ENCODE data around the gene ATP2B2. TPM values are rescaled to one million over a fixed set of nuclear protein-coding genes. Genes with fewer than 3 reads are reported as not detected.

ATP2B2 gene
- total and polyA plus RNA-seq, 10 of the 15 experiments (the other 5 are each of a cell fraction or from before 2014, with no cell fraction given): 0.04 TPM; not detected in 9

GRCh38 chr3:10389339-10389738, 116.0 kb downstream of the ATP2B2 start:
- Histone ChIP-seq H3K27ac (ENCODE audit: control insufficient read depth, insufficient read depth) (no peak overlapping the region), H3K27me3 (replicated peaks in 1 of 2; ENCODE audit: control insufficient read depth in 2 of 2, insufficient read depth in 2 of 2, low read length in 1 of 2) (no peaks in the 10 kb centered on the region; a peak in 2 of 4 replicates), H3K9ac (ENCODE audit: control insufficient read depth, insufficient read depth, low read length) (no peak overlapping the region), H3K4me1 (ENCODE audit: control insufficient read depth, insufficient read depth, low read length) (peaks cover 14% of the 10 kb centered on the region), H3K9me3 (replicated peaks; ENCODE audit: control insufficient read depth, insufficient read depth, low read length) (no peaks in the 10 kb centered on the region), H3K4me3 (no peak overlapping the region), H3K79me2 (ENCODE audit: control insufficient read depth, insufficient read depth, low read length) (no peaks in the 10 kb centered on the region), H4K20me1 (ENCODE audit: control insufficient read depth, insufficient read depth) (no peaks in the 10 kb centered on the region), H2AFZ (ENCODE audit: control insufficient read depth, low read depth, low read length) (no peak overlapping the region), H3K4me2 (ENCODE audit: control insufficient read depth, insufficient read depth) (no peak overlapping the region), H3K36me3 (ENCODE audit: control insufficient read depth in 2 of 2, insufficient read depth in 2 of 2, low read length in 1 of 2) (no peaks in the 10 kb centered on the region)
- FAIRE-seq (no peak), ATAC-seq (no peak; the same call in 1 of the 3 replicates), DNase-seq (ENCODE audit: low read depth, low spot score) (no peak)
- in situ Hi-C loops (cut with MboI): no loop called here
- ChIA-PET CTCF (no interaction called here), RAD21 (ENCODE audit: unreplicated experiment) (interaction anchor here (1.3 kb wide), 1 partner anchor 44 kb away, joined by 3 read pairs; no protein-coding TSS in a partner anchor), POLR2A (interaction anchor here (0.6 kb wide), 1 partner anchor 152 kb away, joined by 5 read pairs; no protein-coding TSS in a partner anchor), SMC1A (ENCODE audit: uncharacterized antibody, unreplicated experiment) (interaction anchor here (1.2 kb wide), 1 partner anchor 32 kb away, joined by 3 read pairs; no protein-coding TSS in a partner anchor)
- BruUV-seq (replicated peaks): no TSS peak
- 0% methylated on average over 1 of the region's 1 CpG for WGBS (ENCODE audit: insufficient coverage, insufficient replicate concordance, low lambda C conversion rate, missing lambda C conversion rate)
- intact Hi-C loops (cut with micrococcal nuclease; ENCODE audit: unreplicated experiment): no loop called here
- TF ChIP-seq DPF2 (IDR thresholded peaks at IDR 0.05): no peak
- no peak for TF ChIP-seq EED (IDR thresholded peaks at IDR 0.05; ENCODE audit: low read depth)
- no peak for TF ChIP-seq ESRRA (IDR thresholded peaks at IDR 0.05; ENCODE audit: low read length)
- TF ChIP-seq, protein P1, sequence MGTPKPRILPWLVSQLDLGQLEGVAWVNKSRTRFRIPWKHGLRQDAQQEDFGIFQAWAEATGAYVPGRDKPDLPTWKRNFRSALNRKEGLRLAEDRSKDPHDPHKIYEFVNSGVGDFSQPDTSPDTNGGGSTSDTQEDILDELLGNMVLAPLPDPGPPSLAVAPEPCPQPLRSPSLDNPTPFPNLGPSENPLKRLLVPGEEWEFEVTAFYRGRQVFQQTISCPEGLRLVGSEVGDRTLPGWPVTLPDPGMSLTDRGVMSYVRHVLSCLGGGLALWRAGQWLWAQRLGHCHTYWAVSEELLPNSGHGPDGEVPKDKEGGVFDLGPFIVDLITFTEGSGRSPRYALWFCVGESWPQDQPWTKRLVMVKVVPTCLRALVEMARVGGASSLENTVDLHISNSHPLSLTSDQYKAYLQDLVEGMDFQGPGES (IDR thresholded peaks at IDR 0.05): no peak
- TF ChIP-seq EGR1 (IDR thresholded peaks at IDR 0.05; ENCODE audit: borderline replicate concordance in 1 of 2, low read depth in 2 of 2, low read length in 2 of 2): no peak
- TF ChIP-seq ZNF207 (IDR thresholded peaks at IDR 0.05; ENCODE audit: borderline replicate concordance): no peak
- TF ChIP-seq ZZZ3 (IDR thresholded peaks at IDR 0.05; ENCODE audit: control insufficient read depth, insufficient read length, low read depth): no peak
- TF ChIP-seq NFXL1 (IDR thresholded peaks at IDR 0.05; ENCODE audit: borderline replicate concordance): no peak
- no peak for TF ChIP-seq KLF5 (IDR thresholded peaks at IDR 0.05; ENCODE audit: partially characterized antibody)
- TF ChIP-seq, protein P2, sequence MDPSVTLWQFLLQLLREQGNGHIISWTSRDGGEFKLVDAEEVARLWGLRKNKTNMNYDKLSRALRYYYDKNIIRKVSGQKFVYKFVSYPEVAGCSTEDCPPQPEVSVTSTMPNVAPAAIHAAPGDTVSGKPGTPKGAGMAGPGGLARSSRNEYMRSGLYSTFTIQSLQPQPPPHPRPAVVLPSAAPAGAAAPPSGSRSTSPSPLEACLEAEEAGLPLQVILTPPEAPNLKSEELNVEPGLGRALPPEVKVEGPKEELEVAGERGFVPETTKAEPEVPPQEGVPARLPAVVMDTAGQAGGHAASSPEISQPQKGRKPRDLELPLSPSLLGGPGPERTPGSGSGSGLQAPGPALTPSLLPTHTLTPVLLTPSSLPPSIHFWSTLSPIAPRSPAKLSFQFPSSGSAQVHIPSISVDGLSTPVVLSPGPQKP (IDR thresholded peaks at IDR 0.05; ENCODE audit: low read depth, low read length): no peak
- no peak for TF ChIP-seq REST (IDR thresholded peaks at IDR 0.05; ENCODE audit: low read depth, low read length)
- no peak for TF ChIP-seq HSF1 (IDR thresholded peaks at IDR 0.05; ENCODE audit: low read depth, low read length)
- no peak for TF ChIP-seq PAX8 (IDR thresholded peaks at IDR 0.05)
- TF ChIP-seq SREBF2 (IDR thresholded peaks at IDR 0.05; ENCODE audit: low read length): no peak
- TF ChIP-seq ATF3 (IDR thresholded peaks at IDR 0.05; ENCODE audit: borderline replicate concordance, extremely low read depth, low read depth, low read length): no peak
- TF ChIP-seq STAT3 (IDR thresholded peaks at IDR 0.05; ENCODE audit: low read depth, low read length): no peak
- no peak for TF ChIP-seq FOS (IDR thresholded peaks at IDR 0.05; ENCODE audit: borderline replicate concordance, extremely low read depth, insufficient read length)
